ENCODE results near the gene RPP21. TPM values are rescaled to one million over a fixed set of nuclear protein-coding genes. Genes with fewer than 3 reads are reported as not detected.

The RPP21 gene
- total and polyA plus RNA-seq, 5 experiments from 2014 or later, result 48.2 to 92.4 (median 61.1) TPM

DNA sequence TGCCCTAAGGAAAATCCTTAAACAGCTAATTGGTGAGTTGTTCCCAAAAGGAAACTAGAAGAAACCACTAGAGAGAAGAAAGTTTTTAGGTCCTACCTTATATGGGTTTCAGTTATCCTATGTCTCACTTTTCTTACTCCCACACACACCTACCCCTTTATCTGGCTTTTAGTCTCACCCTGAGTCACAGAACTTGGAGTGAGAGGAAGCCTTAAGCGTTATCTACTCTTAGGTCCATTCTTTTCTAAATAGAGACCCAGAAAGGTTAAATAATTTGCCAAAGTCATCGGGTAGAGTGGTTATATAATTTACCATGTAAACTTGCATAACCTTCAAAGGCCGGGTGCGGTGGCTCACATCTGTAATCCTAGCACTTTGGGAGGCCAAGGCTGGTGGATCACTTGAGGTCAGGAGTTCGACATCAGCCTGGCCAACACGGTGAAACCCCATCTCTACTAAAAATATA lies 4.3 kb upstream of the RPP21 start:
- Mint-ChIP-seq H3K36me3 (peaks cover 0 to 61% (median 13%) of the 10 kb centered on the region in 3 donors), H3K4me3 (no peak overlapping the region), H3K27me3 (no peaks in the 10 kb centered on the region), H3K4me1 (peaks cover 2 to 9% (median 7%) of the 10 kb centered on the region in 4 donors), H3K27ac (peak overlapping the region in 1 of 10 donors; percentile 43), H3K9me3 (no peaks in the 10 kb centered on the region)
- ATAC-seq (no peak), DNase-seq (no peak)
- POLR2A ChIA-PET, result no interaction called here

DNA sequence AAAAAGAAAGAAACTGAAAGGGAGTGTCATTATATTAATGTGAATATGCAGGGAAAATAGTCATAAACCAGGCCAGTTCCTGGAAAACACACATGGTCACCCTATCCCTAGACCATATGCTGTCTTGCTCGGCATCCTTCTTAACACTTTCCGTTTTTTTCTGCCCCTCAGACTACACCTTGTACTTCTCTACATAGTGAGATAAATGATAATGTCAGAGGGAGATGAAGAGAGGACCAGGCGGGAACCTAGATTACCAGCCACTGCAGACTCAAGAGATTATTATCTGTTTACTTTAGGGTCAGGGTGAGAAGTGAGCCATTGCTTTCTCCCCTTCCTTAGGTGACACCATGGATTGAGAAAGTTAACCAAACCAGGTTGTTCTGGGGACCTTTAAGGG lies 3.7 kb upstream of the RPP21 start:
- H3K27me3 Mint-ChIP-seq, result no peaks in the 10 kb centered on the region
- POLR2A ChIA-PET, result no interaction called here
- H3K27ac Mint-ChIP-seq, result peak overlapping the region in 1 of 10 donors; percentile 43
- no peak for ATAC-seq
- no peaks in the 10 kb centered on the region for H3K9me3 Mint-ChIP-seq
- no peak for DNase-seq
- H3K4me3 Mint-ChIP-seq, result no peak overlapping the region
- peaks cover 0 to 60% (median 13%) of the 10 kb centered on the region in 3 donors for H3K36me3 Mint-ChIP-seq
- H3K4me1 Mint-ChIP-seq, result peaks cover 5 to 14% (median 13%) of the 10 kb centered on the region in 4 donors

DNA sequence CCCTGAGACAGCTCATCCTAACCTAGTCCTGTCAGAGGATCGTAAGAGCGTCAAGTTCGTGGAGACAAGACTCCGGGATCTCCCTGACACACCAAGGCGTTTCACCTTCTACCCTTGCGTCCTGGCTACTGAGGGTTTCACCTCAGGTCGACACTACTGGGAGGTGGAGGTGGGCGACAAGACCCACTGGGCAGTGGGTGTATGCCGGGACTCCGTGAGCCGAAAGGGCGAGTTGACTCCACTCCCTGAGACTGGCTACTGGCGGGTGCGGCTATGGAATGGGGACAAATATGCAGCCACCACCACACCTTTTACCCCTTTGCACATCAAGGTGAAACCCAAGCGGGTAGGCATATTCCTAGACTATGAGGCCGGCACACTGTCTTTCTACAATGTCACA lies 3.2 kb upstream of the RPP21 start:
- ATAC-seq (no peak), DNase-seq (no peak)
- Mint-ChIP-seq H3K27ac (peak overlapping the region in 2 of 10 donors; percentile 27 to 32), H3K36me3 (peaks cover 0 to 59% (median 9%) of the 10 kb centered on the region in 3 donors), H3K4me1 (peaks cover 5 to 18% (median 16%) of the 10 kb centered on the region in 4 donors), H3K9me3 (no peaks in the 10 kb centered on the region), H3K4me3 (peak overlapping the region in 1 of 10 donors; percentile 41), H3K27me3 (no peaks in the 10 kb centered on the region)
- POLR2A ChIA-PET, result no interaction called here

DNA sequence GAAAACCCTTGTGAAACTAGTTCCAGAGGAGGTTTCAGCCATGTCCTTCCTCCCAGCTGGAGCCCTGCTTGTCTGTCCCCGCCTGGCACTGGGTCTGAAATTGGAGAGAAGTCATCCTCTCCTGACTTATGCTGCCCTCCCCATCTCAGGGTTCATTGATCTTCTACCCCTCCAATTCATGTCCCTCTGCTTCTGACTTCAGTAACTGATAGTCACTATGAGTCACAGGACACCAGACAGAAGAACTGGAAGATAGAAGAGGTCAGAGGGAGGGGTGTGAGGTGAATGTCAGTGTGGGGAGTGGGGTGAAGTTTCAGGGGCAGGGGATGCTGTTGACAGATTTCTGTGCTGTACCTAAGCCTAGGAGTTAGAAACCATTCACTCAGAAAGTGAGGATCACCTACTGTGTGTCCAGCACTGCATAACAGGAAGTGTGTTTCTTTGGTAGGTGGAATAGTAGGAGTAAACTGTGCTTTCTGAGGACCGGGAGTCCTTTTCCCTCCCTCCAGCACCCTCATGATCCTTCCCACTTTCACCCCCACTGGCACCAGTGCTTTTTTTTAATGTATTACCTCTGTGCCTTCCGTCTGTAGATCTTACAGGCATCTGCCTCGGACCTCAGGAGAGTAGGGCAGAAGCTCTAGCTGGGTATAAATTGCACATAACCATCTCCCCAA lies 627 bp upstream of the RPP21 start:
- ATAC-seq (no peak), DNase-seq (no peak)
- POLR2A ChIA-PET, result interaction anchor here (0.6 to 2.3 kb wide), 3 partner anchors 11 to 18 kb away, joined by 3 to 18 read pairs (median 3); partner anchors contain the start of gene TRIM39
- Mint-ChIP-seq H3K4me3 (peak overlapping the region; percentile 81 to 97 (median 90)), H3K9me3 (no peaks in the 10 kb centered on the region), H3K4me1 (peaks cover 8 to 29% (median 26%) of the 10 kb centered on the region in 4 donors), H3K27ac (peak overlapping the region in 9 of 10 donors; percentile 62 to 98 (median 96)), H3K36me3 (peaks cover 0 to 45% (median 9%) of the 10 kb centered on the region in 3 donors), H3K27me3 (no peaks in the 10 kb centered on the region)

DNA sequence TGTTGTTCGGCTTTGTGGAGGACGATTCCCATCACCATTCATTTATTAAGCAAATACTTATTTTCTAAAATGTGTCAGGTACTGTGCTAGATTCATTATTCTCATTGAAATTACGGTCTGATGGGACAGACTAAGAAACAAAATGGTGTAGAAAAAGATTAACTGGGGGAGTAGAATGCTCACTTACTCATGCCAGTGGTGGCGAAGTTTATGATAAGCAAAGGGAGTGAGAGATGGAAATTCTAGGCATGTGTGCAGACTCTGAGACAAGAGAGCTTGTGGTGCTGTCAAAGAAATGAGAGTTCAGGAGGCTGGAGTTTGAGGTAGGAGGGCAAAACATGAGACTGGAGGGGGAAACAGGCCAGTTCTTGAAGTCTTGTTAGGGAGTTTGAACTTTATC lies 896 bp downstream of the RPP21 start:
- DNase-seq (no peak), ATAC-seq (no peak)
- peaks cover 0 to 29% (median 9%) of the 10 kb centered on the region in 3 donors for H3K36me3 Mint-ChIP-seq
- peaks cover 8 to 42% (median 26%) of the 10 kb centered on the region in 4 donors for H3K4me1 Mint-ChIP-seq
- peak overlapping the region; percentile 85 to 98 (median 96) for H3K27ac Mint-ChIP-seq
- POLR2A ChIA-PET, result interaction anchor here (2.3 kb wide), 1 partner anchor 19 kb away, joined by 18 read pairs; the partner anchor contains the start of gene TRIM39
- no peaks in the 10 kb centered on the region for H3K9me3 Mint-ChIP-seq
- H3K27me3 Mint-ChIP-seq, result no peaks in the 10 kb centered on the region
- H3K4me3 Mint-ChIP-seq, result peak overlapping the region; percentile 81 to 97 (median 90)

DNA sequence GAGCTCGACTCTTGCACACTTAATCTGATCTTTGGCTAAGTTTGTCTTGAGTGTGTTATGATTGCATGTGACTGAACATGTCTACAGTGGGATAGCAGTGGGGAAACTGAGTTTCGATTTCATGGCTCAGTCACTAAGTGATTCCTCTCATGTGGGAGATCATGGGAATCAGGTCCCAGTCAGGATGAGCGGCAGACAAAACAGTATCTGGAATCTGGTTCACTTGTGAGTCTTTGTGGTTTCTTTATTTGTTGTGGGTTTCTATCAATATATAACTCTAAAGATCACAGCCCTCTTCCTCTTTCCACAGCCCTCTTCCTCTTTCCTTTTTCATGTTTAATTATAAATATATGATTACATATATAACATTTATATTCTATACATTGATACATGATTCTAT lies 4.0 kb downstream of the RPP21 start:
- H3K27ac Mint-ChIP-seq, result peak overlapping the region in 1 of 10 donors; percentile 22
- peaks cover 0 to 17% (median 4%) of the 10 kb centered on the region in 3 donors for H3K36me3 Mint-ChIP-seq
- peaks cover 0 to 5% (median 2%) of the 10 kb centered on the region in 5 donors for H3K27me3 Mint-ChIP-seq
- no peaks in the 10 kb centered on the region for H3K9me3 Mint-ChIP-seq
- peak overlapping the region in 1 of 10 donors; percentile 11 for H3K4me3 Mint-ChIP-seq
- POLR2A ChIA-PET, result no interaction called here
- no peak for ATAC-seq
- peaks cover 6 to 42% (median 26%) of the 10 kb centered on the region in 4 donors for H3K4me1 Mint-ChIP-seq
- DNase-seq, result no peak

DNA sequence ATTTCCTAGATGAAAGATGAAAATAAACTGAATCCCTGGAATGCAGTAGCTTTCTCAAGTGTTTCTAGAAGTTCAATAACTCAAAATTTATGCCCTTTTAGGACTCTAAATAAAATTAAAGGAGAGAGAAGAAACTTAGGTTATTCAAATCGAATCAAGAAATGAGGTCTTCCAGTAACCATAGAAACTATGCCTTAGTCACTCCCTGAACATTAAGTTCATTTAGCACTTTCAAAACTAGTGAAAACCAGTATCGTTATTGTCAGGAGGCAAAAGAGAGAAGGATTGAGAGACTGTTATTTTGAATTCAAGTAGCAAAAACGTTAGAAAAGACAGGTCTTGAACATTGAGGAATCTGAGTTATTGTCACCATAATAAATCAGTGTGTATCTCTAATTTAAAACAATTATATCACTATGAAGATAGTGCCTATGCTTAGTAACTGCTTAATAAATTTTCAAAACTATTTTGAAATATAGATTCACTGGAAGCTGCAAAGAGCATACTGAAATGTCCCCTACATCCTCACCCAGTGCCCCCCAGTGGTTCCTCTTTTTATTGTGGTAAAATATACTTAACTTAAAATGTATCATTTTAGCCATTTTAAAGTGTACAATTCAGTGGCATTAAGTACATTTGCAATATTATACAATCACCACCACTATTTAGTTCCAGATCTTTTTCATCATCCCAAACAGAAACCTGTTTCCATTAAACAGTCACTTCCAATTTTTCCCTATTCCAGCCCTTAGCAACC lies 4.6 kb downstream of the RPP21 start:
- POLR2A ChIA-PET, result no interaction called here
- ATAC-seq (no peak), DNase-seq (no peak)
- Mint-ChIP-seq H3K27me3 (peaks cover 0 to 5% (median 2%) of the 10 kb centered on the region in 5 donors), H3K4me1 (peaks cover 6 to 41% (median 25%) of the 10 kb centered on the region in 4 donors), H3K4me3 (no peak overlapping the region), H3K36me3 (peaks cover 0 to 17% (median 4%) of the 10 kb centered on the region in 3 donors), H3K9me3 (no peaks in the 10 kb centered on the region), H3K27ac (no peak overlapping the region)

DNA sequence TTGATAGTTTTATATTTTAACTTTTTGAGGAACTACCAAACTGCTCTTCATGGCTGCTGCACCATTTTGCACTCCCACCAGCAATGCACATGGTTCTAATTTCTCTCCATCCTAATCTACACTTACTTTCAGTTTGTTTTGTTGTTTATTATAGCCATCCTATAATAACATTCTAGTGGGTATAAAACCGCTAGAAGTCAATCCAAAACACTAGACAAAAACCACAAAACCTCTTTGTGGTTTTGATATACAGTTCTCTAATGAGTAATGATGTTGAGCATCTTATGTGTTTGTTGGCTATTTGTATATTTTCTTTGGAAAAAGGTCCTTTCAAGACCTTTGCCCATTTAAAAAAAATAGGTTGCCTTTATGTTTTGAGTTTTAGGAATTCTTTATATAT lies 5.6 kb downstream of the RPP21 start:
- POLR2A ChIA-PET, result interaction anchor here (0.6 kb wide), 1 partner anchor 737 kb away, joined by 3 read pairs; no protein-coding TSS in a partner anchor
- peaks cover 6 to 36% (median 20%) of the 10 kb centered on the region in 4 donors for H3K4me1 Mint-ChIP-seq
- DNase-seq (no peak), ATAC-seq (no peak)
- no peak overlapping the region for H3K4me3 Mint-ChIP-seq
- H3K27ac Mint-ChIP-seq, result no peak overlapping the region
- H3K9me3 Mint-ChIP-seq, result no peaks in the 10 kb centered on the region
- peaks cover 0 to 17% (median 4%) of the 10 kb centered on the region in 3 donors for H3K36me3 Mint-ChIP-seq
- peaks cover 0 to 11% (median 2%) of the 10 kb centered on the region in 5 donors for H3K27me3 Mint-ChIP-seq

DNA sequence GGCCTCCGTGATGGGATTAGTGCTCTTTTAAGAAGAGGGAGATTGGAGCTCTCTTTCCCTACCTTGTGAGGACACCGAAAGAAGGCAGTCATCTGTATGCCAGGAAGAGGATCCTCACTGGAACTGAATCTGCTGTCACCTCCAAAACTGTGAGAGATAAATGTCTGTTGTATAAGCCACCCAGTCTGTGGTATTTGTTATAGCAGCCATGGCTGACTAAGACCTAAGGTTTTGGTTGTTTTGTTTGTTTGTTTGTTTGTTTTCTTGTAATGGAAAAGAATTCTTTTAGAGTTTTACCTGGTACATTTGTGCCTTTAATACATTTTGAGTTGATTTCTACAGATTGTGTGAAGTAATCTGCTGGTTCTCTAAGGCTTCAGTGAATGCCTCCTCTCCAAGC lies 7.6 kb downstream of the RPP21 start:
- POLR2A ChIA-PET, result no interaction called here
- Mint-ChIP-seq H3K27me3 (peaks cover 4 to 19% (median 10%) of the 10 kb centered on the region in 5 donors), H3K9me3 (no peaks in the 10 kb centered on the region), H3K36me3 (peaks cover 0 to 2% (median 0%) of the 10 kb centered on the region in 3 donors), H3K27ac (no peak overlapping the region), H3K4me3 (no peak overlapping the region), H3K4me1 (peaks cover 4 to 24% (median 9%) of the 10 kb centered on the region in 4 donors)
- no peak for DNase-seq
- ATAC-seq, result no peak

DNA sequence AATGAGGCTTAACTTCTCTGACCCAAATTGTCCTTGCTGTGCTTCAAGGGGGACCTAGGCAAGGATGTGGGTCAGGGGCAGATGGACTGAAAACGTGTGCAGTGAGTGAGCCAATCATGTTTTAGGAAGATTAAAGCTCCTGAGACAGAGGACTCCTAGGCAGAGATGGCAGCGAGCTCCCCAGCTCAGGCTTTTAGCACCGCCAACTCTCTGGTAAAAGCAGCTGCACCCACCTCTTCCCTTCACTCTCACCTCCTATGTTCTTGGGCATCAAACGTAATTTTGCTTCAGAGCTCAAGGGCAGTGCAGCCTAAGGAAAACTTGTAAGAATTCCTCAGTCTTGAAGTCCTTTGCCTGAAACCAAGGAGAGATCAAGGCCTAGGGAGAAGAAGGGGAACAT lies 10.3 kb downstream of the RPP21 start:
- Mint-ChIP-seq H3K9me3 (no peaks in the 10 kb centered on the region), H3K36me3 (no peaks in the 10 kb centered on the region), H3K27me3 (peaks cover 20 to 41% (median 22%) of the 10 kb centered on the region in 5 donors), H3K4me1 (peaks cover 6 to 11% (median 8%) of the 10 kb centered on the region in 4 donors), H3K4me3 (no peak overlapping the region), H3K27ac (no peak overlapping the region)
- no peak for ATAC-seq
- POLR2A ChIA-PET, result no interaction called here
- no peak for DNase-seq

DNA sequence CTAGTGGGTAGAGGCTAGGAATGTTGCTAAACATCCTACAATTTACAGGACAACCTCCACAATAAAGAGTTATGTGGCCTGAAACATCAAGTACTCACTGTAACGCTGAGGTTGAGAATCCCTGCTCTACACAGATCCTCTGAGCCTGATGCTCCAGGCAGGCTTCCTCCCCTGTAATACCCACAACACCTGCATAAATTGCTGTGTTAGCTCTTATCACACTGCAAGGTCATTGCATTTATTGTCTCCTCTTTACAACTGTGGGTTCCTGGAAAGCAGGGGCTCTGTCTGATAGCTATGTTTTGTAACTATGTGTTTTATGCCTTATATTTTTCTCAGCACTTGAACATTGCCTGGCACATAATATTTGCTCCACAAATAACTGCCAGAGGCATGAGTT lies 11.6 kb downstream of the RPP21 start:
- H3K9me3 Mint-ChIP-seq, result no peaks in the 10 kb centered on the region
- H3K4me3 Mint-ChIP-seq, result no peak overlapping the region
- no peaks in the 10 kb centered on the region for H3K36me3 Mint-ChIP-seq
- DNase-seq (no peak), ATAC-seq (no peak)
- peaks cover 6 to 11% (median 6%) of the 10 kb centered on the region in 4 donors for H3K4me1 Mint-ChIP-seq
- H3K27ac Mint-ChIP-seq, result no peak overlapping the region
- peaks cover 29 to 50% (median 32%) of the 10 kb centered on the region in 5 donors for H3K27me3 Mint-ChIP-seq
- POLR2A ChIA-PET, result no interaction called here

DNA sequence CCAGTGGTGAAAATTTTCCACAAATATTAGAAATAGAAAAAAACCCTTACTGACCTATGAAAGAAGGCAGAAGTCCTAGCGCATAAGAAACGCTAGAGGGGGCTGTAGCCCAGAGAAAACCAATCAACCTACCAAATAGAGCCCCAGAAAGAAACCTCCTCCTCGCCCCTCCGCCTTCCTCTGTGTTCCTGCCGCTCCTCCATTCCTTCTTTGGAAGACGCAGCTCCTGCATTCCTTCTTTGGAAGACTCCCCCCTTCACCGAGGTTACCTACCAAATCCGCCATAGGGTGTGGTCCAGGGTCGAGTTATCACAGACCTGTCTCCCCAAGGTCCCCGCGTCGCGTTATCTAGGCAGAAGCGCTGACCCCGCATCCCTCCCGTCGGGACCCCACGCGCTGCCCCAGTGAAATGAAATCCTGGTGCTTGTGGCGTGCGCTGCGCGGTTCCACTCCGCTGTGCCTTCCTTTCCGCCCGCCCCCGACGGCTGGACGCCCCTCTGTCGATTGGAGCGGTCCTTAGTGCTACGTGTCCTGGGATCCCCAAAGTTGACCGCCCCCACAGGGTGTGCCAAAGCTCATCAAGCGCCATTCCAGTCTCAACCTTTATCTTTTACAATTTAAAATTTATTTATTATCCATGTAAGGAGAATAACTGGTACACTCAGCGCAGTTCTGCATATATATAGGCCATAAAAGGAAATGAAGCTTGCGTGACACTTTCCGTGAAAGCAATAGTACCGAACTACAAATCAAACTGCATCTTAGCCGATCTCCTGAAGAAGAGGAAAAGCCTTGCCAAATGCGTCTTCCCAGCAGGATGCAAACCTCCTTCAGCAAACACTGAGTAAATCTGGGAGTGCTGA lies 13.0 kb downstream of the RPP21 start:
- peaks cover 33 to 60% (median 41%) of the 10 kb centered on the region in 5 donors for H3K27me3 Mint-ChIP-seq
- ATAC-seq (peak; percentile 88 to 95), DNase-seq (peak; percentile 29 to 75 (median 54))
- H3K4me3 Mint-ChIP-seq, result peak overlapping the region; percentile 78 to 90 (median 87)
- peaks cover 0 to 6% (median 0%) of the 10 kb centered on the region in 3 donors for H3K36me3 Mint-ChIP-seq
- H3K27ac Mint-ChIP-seq, result peak overlapping the region in 1 of 10 donors; percentile 65
- peaks cover 0 to 6% (median 0%) of the 10 kb centered on the region in 9 donors for H3K9me3 Mint-ChIP-seq
- H3K4me1 Mint-ChIP-seq, result peaks cover 6 to 11% (median 6%) of the 10 kb centered on the region in 4 donors
- POLR2A ChIA-PET, result interaction anchor here (1.8 kb wide), 1 partner anchor 31 kb away, joined by 5 read pairs; the partner anchor contains the start of gene TRIM39
